ENCODE results near the gene F2RL3. TPM values are rescaled to one million over a fixed set of nuclear protein-coding genes. Genes with fewer than 3 reads are reported as not detected.

F2RL3 gene
- polyA plus RNA-seq, 1 donor from 2014 or later = not detected

DNA sequence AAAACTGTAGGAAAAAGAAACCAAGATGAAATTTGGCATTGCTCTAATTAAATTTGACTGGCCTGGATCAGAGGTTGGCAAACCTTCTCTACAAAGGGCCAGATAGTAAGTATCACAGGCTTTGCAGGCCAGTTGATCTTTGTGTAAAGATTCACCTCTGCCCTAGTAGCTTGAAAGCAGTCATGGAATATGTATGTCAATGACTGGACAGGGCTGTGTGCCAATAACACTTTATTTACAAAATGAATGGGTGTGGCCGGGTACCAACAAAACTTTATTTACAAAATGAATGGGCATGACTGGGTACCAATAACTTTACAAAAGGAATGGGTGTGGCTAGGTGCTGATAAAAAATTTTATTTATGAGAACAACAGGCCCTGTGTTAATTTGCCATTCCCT is 39.6 kb upstream of the F2RL3 start:
- no peak overlapping the region for H3K4me2 ChIP-seq (ENCODE audit: low read length)
- H3K4me3 ChIP-seq (ENCODE audit: low read length) = no peak overlapping the region
- TF ChIP-seq SMC3 (conservative IDR thresholded peaks at IDR 0.05; ENCODE audit: poor library complexity) (no peak), RAD21 (conservative IDR thresholded peaks at IDR 0.05) (no peak), EP300 (conservative IDR thresholded peaks at IDR 0.05; ENCODE audit: poor library complexity, severe bottlenecking) (no peak), POLR2AphosphoS5 (IDR thresholded peaks at IDR 0.05) (no peak), MXI1 (conservative IDR thresholded peaks at IDR 0.05; ENCODE audit: poor library complexity, severe bottlenecking) (no peak)
- TF ChIP-seq, protein P1, sequence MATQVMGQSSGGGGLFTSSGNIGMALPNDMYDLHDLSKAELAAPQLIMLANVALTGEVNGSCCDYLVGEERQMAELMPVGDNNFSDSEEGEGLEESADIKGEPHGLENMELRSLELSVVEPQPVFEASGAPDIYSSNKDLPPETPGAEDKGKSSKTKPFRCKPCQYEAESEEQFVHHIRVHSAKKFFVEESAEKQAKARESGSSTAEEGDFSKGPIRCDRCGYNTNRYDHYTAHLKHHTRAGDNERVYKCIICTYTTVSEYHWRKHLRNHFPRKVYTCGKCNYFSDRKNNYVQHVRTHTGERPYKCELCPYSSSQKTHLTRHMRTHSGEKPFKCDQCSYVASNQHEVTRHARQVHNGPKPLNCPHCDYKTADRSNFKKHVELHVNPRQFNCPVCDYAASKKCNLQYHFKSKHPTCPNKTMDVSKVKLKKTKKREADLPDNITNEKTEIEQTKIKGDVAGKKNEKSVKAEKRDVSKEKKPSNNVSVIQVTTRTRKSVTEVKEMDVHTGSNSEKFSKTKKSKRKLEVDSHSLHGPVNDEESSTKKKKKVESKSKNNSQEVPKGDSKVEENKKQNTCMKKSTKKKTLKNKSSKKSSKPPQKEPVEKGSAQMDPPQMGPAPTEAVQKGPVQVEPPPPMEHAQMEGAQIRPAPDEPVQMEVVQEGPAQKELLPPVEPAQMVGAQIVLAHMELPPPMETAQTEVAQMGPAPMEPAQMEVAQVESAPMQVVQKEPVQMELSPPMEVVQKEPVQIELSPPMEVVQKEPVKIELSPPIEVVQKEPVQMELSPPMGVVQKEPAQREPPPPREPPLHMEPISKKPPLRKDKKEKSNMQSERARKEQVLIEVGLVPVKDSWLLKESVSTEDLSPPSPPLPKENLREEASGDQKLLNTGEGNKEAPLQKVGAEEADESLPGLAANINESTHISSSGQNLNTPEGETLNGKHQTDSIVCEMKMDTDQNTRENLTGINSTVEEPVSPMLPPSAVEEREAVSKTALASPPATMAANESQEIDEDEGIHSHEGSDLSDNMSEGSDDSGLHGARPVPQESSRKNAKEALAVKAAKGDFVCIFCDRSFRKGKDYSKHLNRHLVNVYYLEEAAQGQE (IDR thresholded peaks at IDR 0.05; ENCODE audit: borderline replicate concordance) = no peak
- TF ChIP-seq, protein P2, sequence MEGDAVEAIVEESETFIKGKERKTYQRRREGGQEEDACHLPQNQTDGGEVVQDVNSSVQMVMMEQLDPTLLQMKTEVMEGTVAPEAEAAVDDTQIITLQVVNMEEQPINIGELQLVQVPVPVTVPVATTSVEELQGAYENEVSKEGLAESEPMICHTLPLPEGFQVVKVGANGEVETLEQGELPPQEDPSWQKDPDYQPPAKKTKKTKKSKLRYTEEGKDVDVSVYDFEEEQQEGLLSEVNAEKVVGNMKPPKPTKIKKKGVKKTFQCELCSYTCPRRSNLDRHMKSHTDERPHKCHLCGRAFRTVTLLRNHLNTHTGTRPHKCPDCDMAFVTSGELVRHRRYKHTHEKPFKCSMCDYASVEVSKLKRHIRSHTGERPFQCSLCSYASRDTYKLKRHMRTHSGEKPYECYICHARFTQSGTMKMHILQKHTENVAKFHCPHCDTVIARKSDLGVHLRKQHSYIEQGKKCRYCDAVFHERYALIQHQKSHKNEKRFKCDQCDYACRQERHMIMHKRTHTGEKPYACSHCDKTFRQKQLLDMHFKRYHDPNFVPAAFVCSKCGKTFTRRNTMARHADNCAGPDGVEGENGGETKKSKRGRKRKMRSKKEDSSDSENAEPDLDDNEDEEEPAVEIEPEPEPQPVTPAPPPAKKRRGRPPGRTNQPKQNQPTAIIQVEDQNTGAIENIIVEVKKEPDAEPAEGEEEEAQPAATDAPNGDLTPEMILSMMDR (IDR thresholded peaks at IDR 0.05; ENCODE audit: poor library complexity, severe bottlenecking) = no peak
- H3K36me3 ChIP-seq (ENCODE audit: insufficient read depth, low read length) = no peaks in the 10 kb centered on the region
- H2AFZ ChIP-seq (ENCODE audit: low read depth, low read length) = no peak overlapping the region
- no peak overlapping the region for H3K27ac ChIP-seq (ENCODE audit: low read length)
- H3K27me3 ChIP-seq (ENCODE audit: insufficient read depth, low read depth, low read length) = no peaks in the 10 kb centered on the region
- H3F3A ChIP-seq (ENCODE audit: insufficient read depth, low read length, poor library complexity, severe bottlenecking) = no peaks in the 10 kb centered on the region
- no peaks in the 10 kb centered on the region for H3K79me2 ChIP-seq (replicated peaks; ENCODE audit: insufficient read depth, low read length)
- H4K20me1 ChIP-seq (ENCODE audit: insufficient read depth) = no peaks in the 10 kb centered on the region
- no peaks in the 10 kb centered on the region for H3K9me3 ChIP-seq (ENCODE audit: low read length)
- H3K9me2 ChIP-seq (ENCODE audit: insufficient read depth, low read length) = no peaks in the 10 kb centered on the region
- H3K9ac ChIP-seq (ENCODE audit: low read length) = no peak overlapping the region

DNA sequence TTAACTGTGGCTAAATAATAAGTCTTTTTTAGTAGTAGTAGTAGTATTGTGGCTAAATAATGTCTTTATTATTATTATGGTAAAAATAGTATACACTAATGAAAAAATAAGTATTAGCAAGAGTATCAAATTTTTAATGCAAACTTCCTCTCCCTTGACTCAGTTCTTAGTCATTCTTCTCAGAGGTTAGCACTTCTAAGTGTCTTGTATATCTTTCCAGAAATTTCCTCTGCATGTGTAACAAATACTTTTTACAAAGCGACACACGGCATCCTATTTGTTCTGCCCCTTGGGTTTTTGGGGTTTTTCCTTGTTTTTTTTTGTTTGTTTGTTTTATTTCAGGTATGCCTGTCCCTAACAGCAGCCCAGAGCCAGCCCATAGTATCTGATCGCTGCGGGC is 38.7 kb upstream of the F2RL3 start:
- H3K9me2 ChIP-seq (ENCODE audit: insufficient read depth, low read length) = no peaks in the 10 kb centered on the region
- no peak overlapping the region for H3K4me2 ChIP-seq (ENCODE audit: low read length)
- H3K27ac ChIP-seq (ENCODE audit: low read length) = no peak overlapping the region
- H3K4me3 ChIP-seq (ENCODE audit: low read length) = no peak overlapping the region
- H3F3A ChIP-seq (ENCODE audit: insufficient read depth, low read length, poor library complexity, severe bottlenecking) = no peaks in the 10 kb centered on the region
- H4K20me1 ChIP-seq (ENCODE audit: insufficient read depth) = no peaks in the 10 kb centered on the region
- no peak overlapping the region for H3K9ac ChIP-seq (ENCODE audit: low read length)
- no peaks in the 10 kb centered on the region for H3K9me3 ChIP-seq (ENCODE audit: low read length)
- no peaks in the 10 kb centered on the region for H3K79me2 ChIP-seq (replicated peaks; ENCODE audit: insufficient read depth, low read length)
- no peak overlapping the region for H2AFZ ChIP-seq (ENCODE audit: low read depth, low read length)
- H3K27me3 ChIP-seq (ENCODE audit: insufficient read depth, low read depth, low read length) = no peaks in the 10 kb centered on the region
- H3K36me3 ChIP-seq (ENCODE audit: insufficient read depth, low read length) = no peaks in the 10 kb centered on the region
- TF ChIP-seq RAD21 (conservative IDR thresholded peaks at IDR 0.05) (no peak), SMC3 (conservative IDR thresholded peaks at IDR 0.05; ENCODE audit: poor library complexity) (no peak), MXI1 (conservative IDR thresholded peaks at IDR 0.05; ENCODE audit: poor library complexity, severe bottlenecking) (no peak), TAF1 (IDR thresholded peaks at IDR 0.05; ENCODE audit: low read depth) (no peak), EZH2 (IDR thresholded peaks at IDR 0.05; ENCODE audit: borderline replicate concordance, insufficient read depth, low read length, poor library complexity, severe bottlenecking) (no peak), POLR2AphosphoS5 (IDR thresholded peaks at IDR 0.05) (no peak), EP300 (conservative IDR thresholded peaks at IDR 0.05; ENCODE audit: poor library complexity, severe bottlenecking) (no peak)
- TF ChIP-seq, protein P2 (IDR thresholded peaks at IDR 0.05; ENCODE audit: poor library complexity, severe bottlenecking) = no peak
- TF ChIP-seq, protein P1 (IDR thresholded peaks at IDR 0.05; ENCODE audit: borderline replicate concordance) = no peak
